HG03432 (cell line): ENCODE results near the gene IL21R.
"Not testable (repeated sequence)": the region's sequence is repeated elsewhere in the genome, so short reads cannot be mapped to it uniquely, and the experiment has no call there.

Experiments used
- ATAC-seq: cut with Tn5 transposase; IDR thresholded peaks from one replicate; pipeline ENCODE4 v1.9.1; 2021; ENCODE audit warnings: mild to moderate bottlenecking, moderate library complexity; ENCODE audit not compliant: unreplicated experiment

Gene IL21R

DNA sequence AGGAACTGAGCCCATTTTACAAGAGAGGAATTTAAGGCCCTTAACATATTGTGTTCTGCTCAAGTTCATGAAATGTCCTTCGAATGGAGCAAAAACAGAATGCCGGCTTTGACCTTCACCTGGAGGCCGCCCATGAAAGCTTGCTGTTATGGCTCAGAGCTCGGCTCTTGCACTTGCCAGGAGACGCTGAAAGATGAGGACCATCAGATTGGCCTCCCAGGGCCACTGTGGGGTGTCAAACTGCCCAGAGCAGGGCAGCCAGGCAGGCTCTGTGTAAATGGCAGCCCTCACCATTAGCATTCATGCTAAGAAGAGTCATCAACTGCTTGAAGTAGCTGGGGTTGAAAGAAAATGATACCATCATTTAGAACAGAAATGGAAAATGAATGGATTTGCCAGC is 39.3 kb downstream of the IL21R start:
- no peak for ATAC-seq

- ATAC-seq: no peak
These were observed 40.0 kb downstream of the IL21R start for GRCh38 chr16:27441998-27442397.

GRCh38 chr16:27444015-27444414 is 42.0 kb downstream of the IL21R start:
- no peak for ATAC-seq

- ATAC-seq: no peak
These were observed 42.5 kb downstream of the IL21R start for GRCh38 chr16:27444470-27444869.

GRCh38 chr16:27445502-27446175 is 43.7 kb downstream of the IL21R start:
- no peak for ATAC-seq

- ATAC-seq: no peak
These were observed 44.7 kb downstream of the IL21R start for GRCh38 chr16:27446721-27447120.

GRCh38 chr16:27447301-27447700 is 45.3 kb downstream of the IL21R start:
- no peak for ATAC-seq

- no peak for ATAC-seq
These were observed 46.8 kb downstream of the IL21R start for GRCh38 chr16:27448532-27449433.

DNA sequence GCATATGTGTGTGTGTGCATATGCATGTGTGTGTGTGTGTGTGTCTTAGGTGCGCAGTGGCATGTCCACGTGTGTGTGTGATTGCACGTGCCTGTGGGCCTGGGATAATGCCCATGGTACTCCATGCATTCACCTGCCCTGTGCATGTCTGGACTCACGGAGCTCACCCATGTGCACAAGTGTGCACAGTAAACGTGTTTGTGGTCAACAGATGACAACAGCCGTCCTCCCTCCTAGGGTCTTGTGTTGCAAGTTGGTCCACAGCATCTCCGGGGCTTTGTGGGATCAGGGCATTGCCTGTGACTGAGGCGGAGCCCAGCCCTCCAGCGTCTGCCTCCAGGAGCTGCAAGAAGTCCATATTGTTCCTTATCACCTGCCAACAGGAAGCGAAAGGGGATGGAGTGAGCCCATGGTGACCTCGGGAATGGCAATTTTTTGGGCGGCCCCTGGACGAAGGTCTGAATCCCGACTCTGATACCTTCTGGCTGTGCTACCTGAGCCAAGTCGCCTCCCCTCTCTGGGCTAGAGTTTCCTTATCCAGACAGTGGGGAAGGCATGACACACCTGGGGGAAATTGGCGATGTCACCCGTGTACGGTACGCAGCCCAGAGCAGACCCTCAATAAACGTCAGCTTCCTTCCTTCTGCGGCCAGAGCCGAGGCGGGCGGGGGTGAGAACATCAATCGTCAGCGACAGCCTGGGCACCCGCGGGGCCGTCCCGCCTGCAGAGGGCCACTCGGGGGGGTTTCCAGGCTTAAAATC is 47.6 kb downstream of the IL21R start:
- peak; percentile 66 for ATAC-seq

DNA sequence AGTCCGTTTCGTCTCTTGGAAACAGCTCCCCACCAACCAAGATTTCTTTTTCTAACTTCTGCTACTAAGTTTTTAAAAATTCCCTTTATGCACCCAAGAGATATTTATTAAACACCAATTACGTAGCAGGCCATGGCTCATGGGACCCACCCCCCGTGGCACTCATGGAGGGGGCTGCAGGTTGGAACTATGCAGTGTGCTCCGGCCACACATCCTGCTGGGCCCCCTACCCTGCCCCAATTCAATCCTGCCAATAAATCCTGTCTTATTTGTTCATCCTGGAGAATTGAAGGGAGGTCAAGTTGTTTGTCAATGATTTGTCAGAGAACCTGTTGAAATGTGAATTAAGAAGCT is 48.2 kb downstream of the IL21R start:
- ATAC-seq: peak; percentile 27

DNA sequence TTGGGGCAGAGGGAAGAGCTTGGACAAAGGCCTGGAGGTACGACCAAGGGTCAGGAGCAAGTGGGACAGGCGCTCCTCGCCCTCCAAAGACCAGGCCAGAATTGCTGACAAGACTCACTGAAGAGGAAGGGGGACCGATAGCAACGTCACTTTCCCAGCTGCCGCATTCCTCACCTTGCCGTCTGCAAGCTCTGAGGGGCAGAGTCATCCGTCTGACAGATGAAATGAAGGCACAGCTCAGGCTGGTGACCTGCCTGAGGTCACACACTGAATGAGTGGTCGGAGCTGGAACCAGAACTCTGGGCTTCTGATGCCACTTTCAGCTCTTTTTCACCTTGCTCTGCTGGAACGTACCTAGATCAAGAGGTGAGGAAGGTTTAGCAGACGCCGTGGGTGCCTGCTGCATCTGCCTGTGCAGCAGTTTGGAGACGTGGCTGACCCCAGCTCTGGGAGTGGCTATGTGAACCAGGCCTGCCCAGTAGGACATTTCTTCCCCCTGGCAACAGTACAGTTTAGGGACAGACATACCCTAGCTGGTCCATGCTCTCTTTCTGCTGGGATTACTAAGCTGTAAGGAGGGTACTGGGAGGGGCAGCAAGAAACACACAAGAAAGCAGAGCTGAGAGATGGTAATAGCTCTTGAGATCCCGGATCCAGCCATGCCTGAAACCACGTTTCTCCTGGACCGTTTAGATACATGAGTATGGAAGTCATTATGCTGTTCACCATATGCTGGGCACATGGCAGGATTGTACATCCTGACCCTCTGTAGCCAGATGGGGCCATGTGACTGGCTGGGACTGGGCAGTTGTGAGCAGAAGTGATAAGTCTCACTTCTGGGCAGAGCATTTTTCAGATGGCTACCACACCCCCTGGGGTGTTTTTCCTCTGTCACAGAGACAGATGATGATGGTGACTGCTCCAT is 50.9 kb downstream of the IL21R start:
- no peak for ATAC-seq

DNA sequence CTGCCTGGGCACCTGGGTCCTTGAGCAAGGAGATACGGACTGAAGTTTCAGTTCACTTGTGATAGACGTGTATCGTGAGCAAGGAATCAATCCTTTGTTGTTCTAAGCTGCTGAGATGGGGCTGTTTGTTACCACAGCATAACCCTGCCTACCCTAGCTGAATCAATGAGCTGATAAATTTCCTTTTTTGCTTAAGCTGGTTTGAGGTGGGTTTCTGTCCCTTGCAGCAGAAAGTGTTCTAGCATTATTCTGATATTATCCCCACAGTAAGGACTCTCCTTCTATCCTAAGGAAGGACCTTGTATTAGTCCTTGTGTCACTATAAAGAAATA is 51.5 kb downstream of the IL21R start:
- no peak for ATAC-seq

GRCh38 chr16:27455700-27456099 is 53.7 kb downstream of the IL21R start:
- no peak for ATAC-seq

DNA sequence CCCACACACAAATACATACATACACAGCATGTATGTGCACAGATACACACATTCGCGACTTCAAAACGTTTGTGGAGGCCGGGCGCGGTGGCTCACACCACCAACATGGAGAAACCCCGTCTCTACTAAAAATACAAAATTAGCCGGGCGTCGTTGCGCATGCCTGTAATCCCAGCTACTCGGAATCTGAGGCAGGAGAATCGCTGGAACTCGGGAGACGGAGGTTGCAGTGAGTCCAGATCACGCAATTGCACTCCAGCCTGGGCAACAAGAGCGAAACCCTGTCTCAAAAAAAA is 55.6 kb downstream of the IL21R start:
- ATAC-seq: not testable (repeated sequence)

DNA sequence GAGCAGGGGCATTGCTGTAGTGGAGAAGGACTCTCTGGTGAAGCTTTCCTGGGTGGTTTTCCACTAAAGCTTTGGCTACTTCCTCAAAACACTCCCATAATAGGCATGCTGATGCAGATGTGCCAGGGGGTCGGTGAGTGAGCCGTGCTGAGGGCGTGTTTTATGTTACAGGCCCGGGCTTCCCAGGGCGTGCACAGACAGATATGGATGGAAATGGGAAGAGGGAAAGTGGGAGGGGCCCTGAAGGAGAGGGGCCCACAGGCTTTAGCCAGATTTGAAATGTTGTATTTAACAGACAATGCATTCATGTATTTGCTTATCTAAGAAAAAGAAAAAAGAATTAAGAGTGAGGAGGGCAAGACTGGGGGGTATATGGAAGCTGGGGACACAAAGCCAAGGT is 56.3 kb downstream of the IL21R start:
- ATAC-seq: no peak

DNA sequence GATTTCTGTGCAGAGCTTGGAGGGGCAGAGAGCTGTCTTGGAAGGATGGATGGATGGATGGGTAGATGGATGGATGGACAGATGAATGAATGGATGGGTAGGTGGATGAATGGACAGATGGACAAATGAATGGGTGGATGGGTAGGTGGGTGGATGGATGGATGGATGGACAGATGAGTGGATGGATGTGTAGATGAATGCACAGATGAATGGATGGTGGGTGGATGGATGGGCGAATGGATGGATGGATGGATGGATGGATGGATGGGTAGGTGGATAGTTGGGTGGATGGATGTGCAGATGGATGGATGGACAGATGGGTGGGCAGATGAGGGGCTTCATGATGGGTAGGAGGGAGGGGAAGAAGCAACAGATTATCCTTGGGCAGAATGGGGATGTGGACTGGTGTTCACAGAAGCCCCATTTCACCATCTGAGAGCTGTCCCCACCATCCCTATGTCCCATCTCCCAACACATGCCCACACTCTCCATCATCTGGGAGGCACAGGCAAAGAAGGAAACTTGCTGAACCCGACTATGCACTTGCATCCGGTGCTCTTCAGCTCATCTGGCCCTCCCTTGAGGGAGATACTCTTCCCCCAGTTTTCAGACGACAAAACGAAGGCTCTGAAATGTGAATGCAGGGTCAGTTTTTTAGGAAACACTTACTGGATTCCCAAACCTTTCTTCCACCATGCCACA is 57.2 kb downstream of the IL21R start:
- ATAC-seq: no peak

- no peak for ATAC-seq
These were observed 58.2 kb downstream of the IL21R start for GRCh38 chr16:27460213-27460612.

GRCh38 chr16:27460663-27461482 is 58.9 kb downstream of the IL21R start:
- no peak for ATAC-seq

GRCh38 chr16:27461483-27462171 is 59.7 kb downstream of the IL21R start:
- ATAC-seq: no peak
